Middle frontal gyrus (tissue), 1 donor: ENCODE results near the gene CERT1.
"Not testable (repeated sequence)": the region's sequence is repeated elsewhere in the genome, so short reads cannot be mapped to it uniquely, and the experiment has no call there.

Source experiments
- DNase-seq: peaks from one replicate; pipeline ENCODE4 v3.0.0-alpha.2; 2015; ENCODE audit warnings: low spot score; ENCODE audit errors: extremely low spot score

The CERT1 gene

DNA sequence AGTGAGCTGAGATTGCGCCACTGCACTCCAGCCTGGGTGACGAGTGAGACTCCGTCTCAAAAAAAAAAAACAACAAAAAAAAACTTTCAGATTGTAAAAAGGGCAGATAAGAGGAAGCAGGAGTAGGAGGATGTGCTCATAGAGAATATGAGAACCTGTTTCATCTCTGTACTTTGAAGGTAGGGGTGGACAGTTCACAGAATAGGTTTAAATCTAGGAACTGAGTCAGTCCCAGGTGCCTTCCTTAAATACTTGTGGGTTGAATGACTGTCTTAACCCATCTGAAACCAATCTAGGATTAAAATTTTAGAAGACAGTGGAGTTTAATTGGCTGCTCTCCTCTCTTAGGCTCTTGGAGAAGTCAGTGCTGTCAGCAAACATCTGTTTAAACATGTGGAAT, 12.6 kb upstream of the CERT1 start:
- DNase-seq, result no peak

DNA sequence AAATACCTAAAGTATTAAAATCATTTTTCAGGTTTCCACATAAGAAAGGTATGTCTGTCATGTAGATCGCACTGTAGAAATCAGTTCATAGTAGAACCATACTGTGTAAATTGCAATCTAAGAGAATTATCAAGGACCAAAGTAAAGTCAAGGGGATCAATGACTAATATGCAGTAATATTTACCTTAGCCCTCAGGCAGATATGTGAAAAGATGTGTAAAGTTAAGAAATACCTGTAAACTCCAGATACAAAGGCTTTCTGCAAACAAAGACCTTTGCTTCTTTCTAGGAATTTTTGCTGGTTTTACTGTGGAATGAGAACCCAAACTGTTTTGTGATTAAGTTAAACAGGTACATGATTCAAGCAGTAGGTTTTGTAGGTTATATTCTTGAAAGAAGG, 11.8 kb upstream of the CERT1 start:
- no peak for DNase-seq

DNA sequence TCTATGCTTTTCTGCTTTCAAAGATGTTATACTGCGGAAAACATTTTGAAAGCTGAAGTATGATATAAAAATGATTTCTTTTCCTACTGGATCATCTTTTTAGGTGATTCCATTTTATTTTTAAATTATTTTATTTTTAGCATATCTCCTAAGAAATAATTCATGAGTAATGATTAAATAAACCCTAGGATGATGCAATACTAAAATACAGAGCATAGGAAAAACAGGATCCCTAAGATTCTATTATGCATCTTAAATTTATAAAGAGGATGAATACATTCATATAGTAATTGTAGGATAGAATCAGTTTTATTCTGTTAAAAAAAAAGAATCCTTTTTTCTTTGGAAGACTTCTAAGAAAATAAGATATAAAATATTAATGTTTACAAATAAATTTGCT, 11.1 kb upstream of the CERT1 start:
- DNase-seq, result no peak

DNA sequence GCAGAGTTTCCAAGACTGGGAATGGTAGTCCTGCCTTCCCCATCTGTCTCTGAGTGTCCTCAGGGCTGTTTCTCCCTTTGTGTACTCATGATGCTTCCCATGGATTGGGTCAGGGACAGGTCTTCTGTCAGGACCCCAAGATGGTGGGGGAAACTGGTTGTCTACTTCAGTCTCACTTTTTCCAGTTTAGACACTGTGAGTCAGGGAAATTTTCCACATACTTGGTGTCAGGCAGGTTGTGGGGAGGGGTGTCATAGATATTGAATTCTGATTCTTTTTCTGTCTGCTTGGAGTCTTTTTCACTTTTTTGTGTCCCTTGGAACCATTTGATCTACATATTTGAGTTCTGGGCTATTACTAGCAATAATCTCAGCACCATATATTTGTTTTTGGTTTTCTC, 10.6 kb upstream of the CERT1 start:
- no peak for DNase-seq

DNA sequence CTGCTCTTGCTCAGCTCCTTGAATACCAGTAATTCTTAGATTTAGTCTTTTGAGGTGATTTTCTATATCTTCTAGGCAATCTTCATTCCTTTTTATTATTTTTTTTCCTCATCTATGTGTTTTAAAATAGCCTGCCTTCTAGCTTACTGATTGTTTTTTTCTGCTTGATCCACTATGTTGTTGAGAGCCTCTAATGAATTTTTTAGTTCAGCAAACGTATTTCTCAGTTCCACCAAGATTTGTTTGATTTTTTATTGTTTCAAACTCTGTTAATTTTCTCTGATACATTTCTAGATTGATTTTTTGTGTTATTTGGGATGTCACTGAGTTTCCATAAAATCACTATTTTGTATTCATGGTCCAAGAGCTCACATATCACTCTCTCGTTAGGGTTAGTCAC, 9.8 kb upstream of the CERT1 start:
- DNase-seq, result no peak

DNA sequence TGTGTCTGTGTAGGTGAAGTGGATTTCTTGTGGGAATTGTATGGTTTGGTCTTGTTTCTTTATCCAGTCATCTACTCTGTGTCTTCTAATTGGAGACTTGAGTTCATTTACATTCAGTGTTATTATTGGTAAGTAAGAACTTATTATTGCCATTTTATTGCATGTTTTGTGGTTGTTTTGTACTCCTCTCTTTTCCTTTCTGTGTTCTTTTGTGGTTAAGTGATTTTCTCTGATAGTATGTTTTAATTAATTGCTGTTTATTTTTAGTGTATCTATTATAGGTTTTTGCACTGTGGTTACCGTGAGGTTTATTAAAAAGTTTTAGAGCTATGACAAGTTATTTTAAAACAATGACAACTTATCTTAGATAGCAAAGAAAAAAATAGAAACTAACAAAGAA, 8.3 kb upstream of the CERT1 start:
- DNase-seq, result no peak

DNA sequence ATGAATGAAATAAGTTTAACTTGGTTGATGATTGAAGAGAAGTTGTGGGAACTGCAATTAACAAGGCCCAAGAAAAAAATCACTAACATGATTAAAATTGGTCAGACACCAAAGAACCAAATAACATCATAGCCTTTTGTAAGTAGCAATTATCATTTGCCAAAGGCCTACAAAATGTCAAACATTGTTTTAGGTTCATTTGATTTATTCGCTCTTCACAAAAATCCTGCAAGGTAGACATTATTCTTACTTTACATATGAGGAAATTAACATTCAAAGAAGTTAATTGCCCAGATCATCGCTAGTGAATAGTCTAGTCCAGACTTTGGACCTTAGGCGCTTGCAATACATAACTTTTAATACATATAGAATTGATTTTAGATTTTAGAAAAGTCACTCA, 2.9 kb upstream of the CERT1 start:
- DNase-seq, result no peak

DNA sequence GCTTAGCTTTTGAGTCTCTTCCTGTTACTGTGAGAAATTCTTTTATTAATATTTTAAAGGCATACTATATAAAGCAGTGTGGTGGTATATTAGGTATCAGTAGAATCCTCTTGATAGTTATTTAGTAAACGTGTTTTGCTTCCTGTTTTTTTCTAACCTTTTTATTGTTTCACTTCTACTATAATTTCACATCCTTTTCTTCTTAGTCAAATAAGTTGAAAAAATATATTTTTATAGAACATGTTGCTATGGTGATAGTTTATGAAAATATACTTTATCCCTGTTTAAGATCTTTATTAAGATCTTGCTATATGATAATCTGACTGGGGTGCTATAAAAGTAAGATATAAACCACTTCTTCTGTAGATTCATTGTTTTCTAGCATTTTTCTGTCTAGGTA, 2.4 kb upstream of the CERT1 start:
- no peak for DNase-seq

DNA sequence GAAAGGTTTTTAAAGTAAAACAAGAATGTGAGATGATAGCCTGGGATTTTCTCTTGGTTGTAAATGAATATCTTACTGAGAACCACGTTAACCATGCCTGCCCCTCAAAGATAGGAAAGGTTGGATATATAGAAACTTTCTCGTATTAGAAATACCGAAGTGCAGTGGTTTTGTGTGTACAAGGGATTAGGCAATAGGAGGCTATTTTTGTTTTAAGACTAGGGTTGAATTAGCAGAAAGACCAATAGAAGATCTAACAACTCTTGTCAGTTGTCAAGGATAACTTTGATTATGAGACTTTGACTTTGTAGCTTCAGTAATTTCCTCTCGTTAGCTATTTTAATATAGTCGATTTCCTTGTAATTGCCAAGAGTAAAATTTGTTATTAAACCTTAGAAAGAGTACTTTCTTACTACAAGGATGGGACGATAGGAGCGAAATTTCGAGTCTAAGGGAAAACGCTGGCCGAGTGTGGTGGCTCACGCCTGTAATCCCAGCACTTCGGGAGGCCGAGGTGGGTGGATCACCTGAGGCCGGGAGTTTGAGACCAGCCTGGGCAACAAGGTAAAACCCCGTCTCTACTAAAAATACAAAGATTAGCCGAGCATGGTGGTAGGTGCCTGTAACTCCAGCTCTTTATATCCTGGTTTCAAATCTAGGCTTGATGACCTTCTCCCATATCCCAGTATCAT, 1.1 kb upstream of the CERT1 start:
- DNase-seq, result no peak

DNA sequence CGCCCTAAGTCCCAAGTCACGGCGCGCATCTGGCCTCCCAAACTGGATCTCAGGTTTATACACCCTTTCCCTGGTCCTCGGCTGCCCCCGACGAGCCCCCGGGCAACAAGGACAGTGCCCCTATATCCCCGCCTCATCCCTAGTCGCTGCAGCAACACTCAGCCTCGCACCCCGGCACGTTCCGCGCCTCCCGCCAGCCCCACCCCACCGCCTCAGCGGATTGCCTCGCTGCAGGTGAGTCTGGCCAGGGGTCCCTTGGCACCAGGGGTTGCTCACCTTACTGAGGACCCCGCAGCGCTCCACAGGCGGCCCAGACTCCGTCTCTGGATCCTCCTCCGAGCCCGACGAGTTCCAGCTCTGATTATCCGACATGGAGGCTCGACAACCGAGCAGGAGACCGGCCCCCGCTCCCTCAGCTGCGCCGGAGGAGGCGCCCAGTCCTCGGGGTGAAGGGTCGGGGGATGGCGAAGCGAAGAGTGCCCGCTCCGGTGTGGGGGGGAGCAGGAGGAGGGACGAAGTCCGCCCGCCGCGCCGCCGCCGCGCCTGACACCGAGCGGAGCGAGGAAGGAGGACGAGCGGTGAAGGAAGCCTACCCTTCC, 494 bp downstream of the CERT1 start:
- DNase-seq, result no peak

DNA sequence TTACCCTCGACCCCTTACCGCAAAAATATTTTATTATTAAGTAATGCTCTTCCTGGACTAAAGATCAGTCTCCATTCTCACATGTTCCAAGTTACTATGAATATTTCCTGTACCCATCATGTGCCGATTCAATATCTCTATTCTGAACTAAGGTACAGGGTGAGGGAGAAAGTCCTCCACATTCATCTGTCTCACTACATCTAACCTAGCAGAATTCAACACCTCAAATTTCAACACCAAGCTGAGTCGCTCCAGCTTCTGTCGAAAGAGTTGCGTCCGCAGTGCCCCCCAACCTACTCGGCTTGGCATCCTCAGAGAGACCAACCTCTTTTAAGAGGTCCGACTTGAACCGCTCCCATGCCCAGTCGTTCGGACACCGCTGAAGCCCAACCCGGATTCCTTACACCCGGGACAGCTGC, 1.0 kb downstream of the CERT1 start:
- no peak for DNase-seq

DNA sequence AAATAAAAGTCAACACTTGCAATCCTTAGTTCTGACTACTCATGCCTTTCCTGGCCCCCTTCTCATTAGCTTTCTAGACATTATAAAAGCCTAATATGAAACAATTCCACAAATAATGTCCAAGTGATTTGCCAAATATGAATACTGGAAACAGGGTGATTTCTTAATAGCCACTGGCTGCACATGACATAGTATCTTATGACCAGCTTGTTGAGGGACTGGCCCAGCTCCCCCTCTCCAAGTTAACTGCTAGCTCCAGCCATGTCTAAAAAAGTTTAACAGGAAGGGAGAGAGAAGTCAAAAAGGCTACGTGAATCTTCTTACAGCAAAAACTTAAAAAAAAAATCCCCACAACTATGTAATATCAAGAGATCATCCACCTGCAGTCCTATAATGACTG, 1.5 kb downstream of the CERT1 start:
- no peak for DNase-seq

DNA sequence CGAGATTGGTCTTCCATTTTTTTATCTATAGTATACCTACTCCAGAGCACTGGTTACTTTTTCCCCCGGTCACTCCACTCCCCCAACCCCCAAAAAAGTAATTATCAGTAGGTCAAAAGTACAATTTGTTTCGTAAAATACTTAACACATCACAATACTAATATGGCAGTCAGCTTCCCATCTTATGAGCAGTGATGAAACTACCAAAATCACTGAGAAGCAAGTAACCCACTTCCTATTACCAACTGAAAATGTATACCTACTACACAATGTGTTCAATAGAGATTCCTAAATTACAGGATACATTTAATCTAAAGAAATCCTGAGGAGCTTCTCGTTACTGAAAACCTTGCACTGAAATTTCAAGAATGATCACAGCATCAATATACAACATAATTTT, 1.9 kb downstream of the CERT1 start:
- DNase-seq, result no peak

DNA sequence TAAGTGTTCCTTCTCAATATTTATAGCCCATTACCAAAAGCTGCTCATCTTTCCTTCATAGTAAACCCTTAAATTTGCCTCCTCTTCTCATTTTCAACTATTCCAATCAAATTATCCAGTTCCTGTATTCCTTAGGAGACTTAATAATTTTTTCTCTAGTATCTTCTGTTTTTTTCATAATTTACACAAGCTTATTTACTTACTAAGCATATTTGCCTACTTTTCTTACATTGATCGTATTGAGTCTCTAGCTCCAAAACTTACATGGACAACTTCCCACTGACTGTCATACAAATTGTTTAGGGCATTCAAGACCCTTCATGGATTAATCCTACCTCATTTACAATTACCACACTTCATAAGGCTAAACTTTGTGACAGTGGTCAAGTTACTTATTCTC, 3.6 kb downstream of the CERT1 start:
- no peak for DNase-seq

DNA sequence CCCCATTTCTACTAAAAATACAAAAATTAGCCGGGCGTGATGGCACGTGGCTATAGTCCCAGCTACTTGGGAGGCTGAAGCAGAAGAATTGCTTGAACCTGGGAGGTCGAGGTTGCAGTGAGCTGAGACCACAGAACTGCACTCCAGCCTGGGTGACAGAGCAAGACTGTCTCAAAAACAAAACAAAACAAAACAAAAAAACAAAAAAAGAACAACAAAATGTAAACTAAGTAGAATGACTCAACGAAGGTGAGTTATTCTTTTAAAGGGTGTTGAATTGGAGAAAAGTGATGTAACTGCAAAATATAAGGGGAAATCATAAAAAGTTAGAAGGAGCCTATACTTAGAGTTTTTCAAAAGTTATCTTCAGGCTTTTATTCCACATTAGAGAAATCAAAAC, 6.3 kb downstream of the CERT1 start:
- not testable (repeated sequence) for DNase-seq

DNA sequence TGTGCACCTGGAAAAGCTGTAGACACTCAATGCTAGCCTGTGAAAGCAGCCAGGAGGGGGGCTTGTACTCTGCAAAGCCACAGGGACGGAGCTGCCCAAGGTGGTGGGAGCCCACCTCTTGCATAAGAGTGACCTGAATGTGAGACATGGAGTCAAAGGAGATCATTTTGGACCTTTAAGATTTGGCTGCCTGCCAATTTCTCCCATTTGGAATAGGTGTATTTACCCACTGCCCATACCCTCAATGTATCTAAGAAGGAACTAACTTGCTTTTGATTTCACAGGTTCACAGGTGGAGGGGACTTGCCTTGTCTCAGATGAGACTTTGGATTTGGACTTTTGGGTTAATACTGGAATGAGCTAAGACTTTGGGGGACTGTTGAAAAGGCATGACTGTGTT, 12.6 kb downstream of the CERT1 start:
- not testable (repeated sequence) for DNase-seq

DNA sequence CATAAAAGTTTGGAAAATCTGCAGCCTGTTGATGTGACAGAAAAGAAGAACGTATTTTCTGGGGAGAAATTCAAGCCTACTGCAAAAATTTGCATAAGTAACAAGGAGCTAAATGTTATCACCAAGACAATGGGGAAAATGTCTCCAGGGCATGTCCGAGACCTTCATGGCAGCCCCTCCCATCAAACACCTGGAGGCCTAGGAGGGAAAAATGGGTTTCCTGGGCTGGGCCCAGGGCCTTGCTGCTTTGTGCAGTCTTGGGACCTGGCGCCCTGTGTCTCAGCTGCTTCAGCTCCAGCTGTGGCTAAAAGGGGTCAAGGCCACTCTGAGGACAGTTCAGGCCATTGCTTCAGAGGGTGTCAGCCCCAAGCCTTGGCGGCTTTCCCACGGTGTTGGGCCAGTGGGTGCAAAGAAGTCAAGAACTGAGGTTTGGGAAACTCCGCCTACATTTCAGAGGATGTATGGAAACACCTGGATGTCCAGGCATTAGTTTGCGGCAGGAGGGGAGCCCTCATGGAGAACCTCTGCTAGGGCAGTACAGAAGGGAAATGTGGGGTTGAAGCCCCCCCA, 13.1 kb downstream of the CERT1 start:
- DNase-seq, result no peak

DNA sequence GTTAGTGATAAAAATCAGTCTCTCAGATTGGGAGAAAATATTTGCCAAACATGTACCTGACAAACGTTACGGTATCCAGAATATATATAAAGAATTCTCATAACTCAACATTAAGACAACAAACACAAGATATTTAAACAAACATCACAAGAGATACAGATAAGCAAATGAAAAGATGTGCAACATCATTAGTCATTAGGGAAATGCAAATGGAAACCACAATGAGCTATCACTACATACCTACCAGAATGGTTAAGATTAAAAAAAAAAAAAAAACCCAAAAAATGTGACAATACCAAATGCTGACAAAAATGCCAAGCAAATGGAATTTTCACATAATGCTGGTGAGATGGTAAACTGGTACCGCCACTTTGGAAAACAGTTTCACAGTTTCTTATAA, 15.4 kb downstream of the CERT1 start:
- DNase-seq, result no peak

DNA sequence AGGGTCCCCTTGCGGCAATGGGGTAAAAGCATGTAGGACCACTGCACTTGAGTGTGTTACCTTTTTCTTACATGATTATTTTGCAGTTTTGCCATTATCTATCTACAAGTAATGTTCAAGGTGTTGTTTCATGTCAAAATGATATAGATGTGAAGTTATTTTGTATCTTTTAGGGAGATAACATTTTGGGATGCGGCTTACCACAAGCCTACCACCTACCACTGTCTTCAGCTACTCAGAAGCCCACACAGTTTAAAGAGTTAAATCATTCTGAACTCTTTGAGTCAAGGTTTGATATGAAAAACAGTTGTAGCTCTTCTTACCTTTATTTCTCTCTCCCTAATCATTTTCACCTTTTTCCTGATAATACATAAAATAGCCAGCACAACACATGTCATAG, 19.8 kb downstream of the CERT1 start:
- DNase-seq, result no peak

DNA sequence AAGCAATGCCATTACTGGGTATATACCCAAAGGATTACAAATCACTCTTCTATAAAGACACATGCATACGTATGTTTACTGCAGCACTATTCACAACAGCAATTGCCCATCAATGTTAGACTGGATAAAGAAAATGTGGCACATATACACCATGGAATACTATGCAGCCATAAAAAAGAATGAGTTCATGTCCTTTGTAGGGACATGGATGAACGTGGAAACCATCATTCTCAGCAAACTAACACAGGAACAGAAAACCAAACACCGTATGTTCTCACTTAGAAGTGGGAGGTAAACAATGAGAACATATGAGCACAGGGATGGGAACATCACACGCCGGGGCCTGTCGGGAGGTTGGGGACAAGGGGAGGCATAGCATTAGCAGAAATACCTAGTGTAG, 21.6 kb downstream of the CERT1 start:
- DNase-seq, result not testable (repeated sequence)

DNA sequence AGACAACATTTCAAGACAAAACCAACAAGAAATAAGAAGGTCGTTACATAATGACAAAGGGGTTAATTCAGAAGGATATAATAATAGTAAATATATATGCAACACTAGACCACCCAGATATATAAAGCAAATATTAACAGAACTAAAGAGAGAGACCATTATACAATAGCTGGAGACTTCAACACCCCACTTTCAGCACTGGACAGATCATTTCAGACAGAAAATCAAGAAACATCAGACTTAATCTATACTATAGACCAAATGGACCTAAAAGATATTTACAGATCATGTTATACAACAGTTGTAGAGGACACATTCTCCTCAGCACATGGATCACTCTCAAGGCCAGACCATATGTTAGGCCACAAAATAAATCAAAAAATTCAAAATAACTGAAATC, 26.8 kb downstream of the CERT1 start:
- DNase-seq, result no peak

DNA sequence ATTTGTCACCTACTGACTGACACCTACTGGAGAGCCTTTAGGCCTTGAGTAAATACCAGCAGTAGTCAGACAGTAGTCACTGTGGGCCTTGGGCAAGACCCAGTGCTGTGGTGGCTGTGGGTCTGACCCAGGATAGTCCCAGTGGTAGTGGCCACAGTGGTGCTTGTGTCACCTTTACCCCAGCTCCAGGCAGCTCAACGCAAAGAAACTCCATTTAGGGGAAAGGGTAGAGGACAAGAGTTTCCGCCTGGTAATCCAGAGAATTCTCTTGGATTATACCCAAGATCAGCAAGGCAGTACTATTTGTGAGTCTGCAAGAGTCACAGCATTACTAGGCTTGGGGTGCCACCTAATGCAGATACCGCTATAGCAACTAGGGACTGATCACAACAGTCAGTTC, 28.9 kb downstream of the CERT1 start:
- no peak for DNase-seq

DNA sequence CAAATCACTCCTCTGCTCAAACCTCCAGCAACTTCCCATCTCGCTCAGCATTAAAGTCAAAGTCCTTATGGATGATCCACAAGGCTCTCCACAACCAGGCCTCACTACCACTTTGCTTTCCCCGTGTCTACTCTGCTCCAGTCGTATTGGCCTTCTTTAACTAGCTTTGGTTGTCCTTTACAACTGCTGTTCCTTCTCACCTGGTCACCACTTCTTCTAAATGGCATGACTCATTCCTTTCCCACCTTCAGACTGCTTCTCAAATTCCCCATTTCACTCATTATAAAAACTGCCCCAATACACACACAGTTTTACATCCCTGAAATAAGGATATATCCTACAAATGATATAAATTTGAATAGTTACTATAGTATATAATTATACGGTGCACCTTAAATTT, 30.4 kb downstream of the CERT1 start:
- no peak for DNase-seq
